ENCODE measurements around the gene SLC5A11. TPM values are rescaled to one million over a fixed set of nuclear protein-coding genes. Genes with fewer than 3 reads are reported as not detected.

The SLC5A11 gene
- total RNA-seq, 1 experiment from 2014 or later: 5.7 TPM

DNA sequence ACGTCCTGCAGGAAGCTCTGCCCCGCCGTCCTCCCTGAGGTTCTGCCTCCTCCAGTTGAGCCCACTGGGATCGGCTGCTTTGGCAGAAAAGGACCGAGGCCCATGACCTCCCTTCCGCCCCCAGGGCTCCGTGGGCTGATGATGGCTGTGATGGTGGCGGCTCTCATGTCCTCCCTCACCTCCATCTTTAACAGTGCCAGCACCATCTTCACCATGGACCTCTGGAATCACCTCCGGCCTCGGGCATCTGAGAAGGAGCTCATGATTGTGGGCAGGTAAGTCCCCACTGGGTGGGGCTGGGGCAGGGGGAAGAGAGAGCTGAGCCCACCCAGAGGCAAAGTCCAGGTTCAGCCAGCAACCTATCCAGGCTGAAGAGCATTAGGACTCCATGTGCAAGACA is 61.1 kb downstream of the SLC5A11 start:
- ChIA-PET POLR2A (ENCODE audit: unreplicated experiment) (no interaction called here), CTCF (interaction anchor here (0.5 to 0.6 kb wide), 6 partner anchors 7 to 549 kb away, joined by 3 to 6 read pairs (median 4); partner anchors contain the start of gene ARHGAP17)
- H3K27me3 ChIP-seq (ENCODE audit: insufficient read depth, low read depth): no peaks in the 10 kb centered on the region
- H3K9me2 ChIP-seq (ENCODE audit: insufficient read depth): no peaks in the 10 kb centered on the region
- intact Hi-C loops (cut with micrococcal nuclease; ENCODE audit: unreplicated experiment): loop anchor here (10.0 kb wide), 1 partner anchor 72 kb away; no protein-coding TSS in a partner anchor
- TF ChIP-seq, protein P1, sequence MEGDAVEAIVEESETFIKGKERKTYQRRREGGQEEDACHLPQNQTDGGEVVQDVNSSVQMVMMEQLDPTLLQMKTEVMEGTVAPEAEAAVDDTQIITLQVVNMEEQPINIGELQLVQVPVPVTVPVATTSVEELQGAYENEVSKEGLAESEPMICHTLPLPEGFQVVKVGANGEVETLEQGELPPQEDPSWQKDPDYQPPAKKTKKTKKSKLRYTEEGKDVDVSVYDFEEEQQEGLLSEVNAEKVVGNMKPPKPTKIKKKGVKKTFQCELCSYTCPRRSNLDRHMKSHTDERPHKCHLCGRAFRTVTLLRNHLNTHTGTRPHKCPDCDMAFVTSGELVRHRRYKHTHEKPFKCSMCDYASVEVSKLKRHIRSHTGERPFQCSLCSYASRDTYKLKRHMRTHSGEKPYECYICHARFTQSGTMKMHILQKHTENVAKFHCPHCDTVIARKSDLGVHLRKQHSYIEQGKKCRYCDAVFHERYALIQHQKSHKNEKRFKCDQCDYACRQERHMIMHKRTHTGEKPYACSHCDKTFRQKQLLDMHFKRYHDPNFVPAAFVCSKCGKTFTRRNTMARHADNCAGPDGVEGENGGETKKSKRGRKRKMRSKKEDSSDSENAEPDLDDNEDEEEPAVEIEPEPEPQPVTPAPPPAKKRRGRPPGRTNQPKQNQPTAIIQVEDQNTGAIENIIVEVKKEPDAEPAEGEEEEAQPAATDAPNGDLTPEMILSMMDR (conservative IDR thresholded peaks at IDR 0.05): no peak
- no peak for TF ChIP-seq EZH2 (IDR thresholded peaks at IDR 0.05; ENCODE audit: low read depth)
- H3K4me2 ChIP-seq: no peak overlapping the region
- no peaks in the 10 kb centered on the region for H3K79me2 ChIP-seq (ENCODE audit: low read depth)
- BruUV-seq (replicated peaks): no TSS peak
- H3K9me3 ChIP-seq (ENCODE audit: insufficient read depth, low read depth): no peaks in the 10 kb centered on the region
- no peaks in the 10 kb centered on the region for H3K36me3 ChIP-seq (ENCODE audit: low read depth)
- no peaks in the 10 kb centered on the region for H3F3A ChIP-seq (ENCODE audit: insufficient read depth, low read depth)
- no peak for DNase-seq
- H3K27ac ChIP-seq: no peak overlapping the region
- H4K20me1 ChIP-seq (ENCODE audit: insufficient read depth): no peaks in the 10 kb centered on the region
- H3K4me3 ChIP-seq: no peak overlapping the region
- H3K4me1 ChIP-seq (replicated peaks; ENCODE audit: insufficient read depth): no peaks in the 10 kb centered on the region
- no peak overlapping the region for H2AFZ ChIP-seq

GRCh38 chr16:24908716-24909115 is 63.0 kb downstream of the SLC5A11 start:
- Histone ChIP-seq H3K27me3 (ENCODE audit: insufficient read depth, low read depth) (no peaks in the 10 kb centered on the region), H3K9me3 (ENCODE audit: insufficient read depth, low read depth) (no peaks in the 10 kb centered on the region), H3K9me2 (ENCODE audit: insufficient read depth) (no peaks in the 10 kb centered on the region), H3K4me2 (no peak overlapping the region), H3K36me3 (ENCODE audit: low read depth) (no peaks in the 10 kb centered on the region), H3K4me1 (replicated peaks; ENCODE audit: insufficient read depth) (no peaks in the 10 kb centered on the region), H3F3A (ENCODE audit: insufficient read depth, low read depth) (no peaks in the 10 kb centered on the region), H2AFZ (no peak overlapping the region), H3K4me3 (no peak overlapping the region), H4K20me1 (ENCODE audit: insufficient read depth) (no peaks in the 10 kb centered on the region), H3K27ac (no peak overlapping the region), H3K79me2 (ENCODE audit: low read depth) (no peaks in the 10 kb centered on the region)
- CTCF ChIA-PET: no interaction called here
- no peak for TF ChIP-seq EZH2 (IDR thresholded peaks at IDR 0.05; ENCODE audit: low read depth)
- TF ChIP-seq, protein P1 (conservative IDR thresholded peaks at IDR 0.05): no peak
- BruUV-seq (replicated peaks): no TSS peak
- intact Hi-C loops (cut with micrococcal nuclease; ENCODE audit: unreplicated experiment): loop anchor here (10.0 kb wide), 1 partner anchor 74 kb away; no protein-coding TSS in a partner anchor
- POLR2A ChIA-PET (ENCODE audit: unreplicated experiment): no interaction called here
- no peak for DNase-seq

DNA sequence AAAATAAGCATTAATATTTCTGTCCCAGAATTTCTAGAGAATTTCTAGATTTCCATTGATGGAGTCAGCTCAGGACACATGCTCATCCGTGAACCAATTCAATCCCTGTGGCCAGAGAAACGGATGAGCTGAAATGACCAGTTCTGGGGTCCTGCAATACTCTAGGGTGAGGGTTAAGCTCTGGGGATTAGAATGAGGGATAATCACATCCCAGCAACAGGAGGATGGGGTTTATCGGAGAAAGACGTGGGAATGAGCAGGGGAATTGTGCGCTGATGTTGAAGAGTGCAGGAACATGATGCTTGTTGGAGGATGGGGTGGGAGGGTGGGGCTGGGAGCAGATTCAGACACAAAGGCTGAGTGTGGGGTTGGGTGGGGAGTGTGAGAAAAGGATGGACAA is 64.1 kb downstream of the SLC5A11 start:
- no peak for DNase-seq
- no TSS peak for BruUV-seq (replicated peaks)
- intact Hi-C loops (cut with micrococcal nuclease; ENCODE audit: unreplicated experiment): loop anchor here (10.0 kb wide), 1 partner anchor 75 kb away; no protein-coding TSS in a partner anchor
- Histone ChIP-seq H3K9me2 (ENCODE audit: insufficient read depth) (no peaks in the 10 kb centered on the region), H3K36me3 (ENCODE audit: low read depth) (no peaks in the 10 kb centered on the region), H3K27me3 (ENCODE audit: insufficient read depth, low read depth) (no peaks in the 10 kb centered on the region), H3F3A (ENCODE audit: insufficient read depth, low read depth) (no peaks in the 10 kb centered on the region), H3K9me3 (ENCODE audit: insufficient read depth, low read depth) (no peaks in the 10 kb centered on the region), H3K4me1 (replicated peaks; ENCODE audit: insufficient read depth) (no peaks in the 10 kb centered on the region), H2AFZ (no peak overlapping the region), H3K4me3 (no peak overlapping the region), H3K27ac (no peak overlapping the region), H3K4me2 (no peak overlapping the region), H4K20me1 (ENCODE audit: insufficient read depth) (no peaks in the 10 kb centered on the region), H3K79me2 (ENCODE audit: low read depth) (no peaks in the 10 kb centered on the region)
- CTCF ChIA-PET: no interaction called here
- POLR2A ChIA-PET (ENCODE audit: unreplicated experiment): interaction anchor here (0.7 kb wide), 1 partner anchor 10 kb away, joined by 3 read pairs; no protein-coding TSS in a partner anchor
- TF ChIP-seq, protein P1 (conservative IDR thresholded peaks at IDR 0.05): no peak
- TF ChIP-seq EZH2 (IDR thresholded peaks at IDR 0.05; ENCODE audit: low read depth): no peak
